ENCODE measurements around the gene ANKRD39.
A peak's percentile ranks its signal among the peaks of the same experiment; 100 is the strongest.

The ANKRD39 gene

GRCh38 chr2:96857667-96858372, at the start of gene ANKRD39:
Gene ANKRD39 (minus strand): TSS chr2:96858016. CDS start chr2:96857987, 29 bp downstream.
- Histone ChIP-seq H3K36me3 (ENCODE audit: control insufficient read depth in 2 of 2, insufficient read depth in 2 of 2, low read length in 2 of 2) (peaks cover 17 to 25% of the 10 kb centered on the region in 2 donors), H3K4me1 (ENCODE audit: control insufficient read depth in 2 of 2, insufficient read depth in 2 of 2, low read length in 2 of 2) (peaks cover 15% of the 10 kb centered on the region in 2 donors), H3K9me3 (ENCODE audit: control insufficient read depth in 2 of 2, low read length in 2 of 2) (no peaks in the 10 kb centered on the region), H3K9ac (ENCODE audit: low read depth in 1 of 2, low read length in 2 of 2) (peak within 1 kb of the TSS; percentile 74 to 85), H3K27me3 (ENCODE audit: control insufficient read depth in 2 of 2, insufficient read depth in 2 of 2, low read length in 2 of 2) (no peaks in the 10 kb centered on the region), H3K4me3 (ENCODE audit: low read length in 2 of 2) (peak within 1 kb of the TSS; percentile 69 to 70), H3K27ac (ENCODE audit: low read depth in 2 of 2, low read length in 2 of 2) (peak within 1 kb of the TSS; percentile 61 to 71)

GRCh38 chr2:96906729-96907114, 48.9 kb upstream of the ANKRD39 start:
- Histone ChIP-seq H3K36me3 (ENCODE audit: control insufficient read depth in 2 of 2, insufficient read depth in 2 of 2, low read length in 2 of 2) (no peaks in the 10 kb centered on the region), H3K4me3 (ENCODE audit: low read length in 2 of 2) (no peak overlapping the region), H3K9me3 (ENCODE audit: control insufficient read depth in 2 of 2, low read length in 2 of 2) (no peaks in the 10 kb centered on the region), H3K4me1 (ENCODE audit: control insufficient read depth in 2 of 2, insufficient read depth in 2 of 2, low read length in 2 of 2) (peaks cover 11 to 14% of the 10 kb centered on the region in 2 donors), H3K27me3 (ENCODE audit: control insufficient read depth in 2 of 2, insufficient read depth in 2 of 2, low read length in 2 of 2) (no peaks in the 10 kb centered on the region), H3K9ac (ENCODE audit: low read depth in 1 of 2, low read length in 2 of 2) (peak overlapping the region in 1 of 2 donors; percentile 14), H3K27ac (ENCODE audit: low read depth in 2 of 2, low read length in 2 of 2) (peak overlapping the region; percentile 73 to 78)

- H3K27me3 ChIP-seq (ENCODE audit: control insufficient read depth in 2 of 2, insufficient read depth in 2 of 2, low read length in 2 of 2): no peaks in the 10 kb centered on the region
- H3K36me3 ChIP-seq (ENCODE audit: control insufficient read depth in 2 of 2, insufficient read depth in 2 of 2, low read length in 2 of 2): no peaks in the 10 kb centered on the region
- H3K4me3 ChIP-seq (ENCODE audit: low read length in 2 of 2): no peak overlapping the region
- no peaks in the 10 kb centered on the region for H3K9me3 ChIP-seq (ENCODE audit: control insufficient read depth in 2 of 2, low read length in 2 of 2)
- H3K9ac ChIP-seq (ENCODE audit: low read depth in 1 of 2, low read length in 2 of 2): no peak overlapping the region
- peak overlapping the region in 1 of 2 donors; percentile 13 for H3K27ac ChIP-seq (ENCODE audit: low read depth in 2 of 2, low read length in 2 of 2)
- H3K4me1 ChIP-seq (ENCODE audit: control insufficient read depth in 2 of 2, insufficient read depth in 2 of 2, low read length in 2 of 2): peaks cover 11 to 14% of the 10 kb centered on the region in 2 donors
Observed at GRCh38 chr2:96903815-96904214, 46.0 kb upstream of the ANKRD39 start.

GRCh38 chr2:96903318-96903717, 45.5 kb upstream of the ANKRD39 start:
- H3K4me3 ChIP-seq (ENCODE audit: low read length in 2 of 2): no peak overlapping the region
- peak overlapping the region in 1 of 2 donors; percentile 13 for H3K27ac ChIP-seq (ENCODE audit: low read depth in 2 of 2, low read length in 2 of 2)
- no peak overlapping the region for H3K9ac ChIP-seq (ENCODE audit: low read depth in 1 of 2, low read length in 2 of 2)
- H3K36me3 ChIP-seq (ENCODE audit: control insufficient read depth in 2 of 2, insufficient read depth in 2 of 2, low read length in 2 of 2): no peaks in the 10 kb centered on the region
- peaks cover 10 to 14% of the 10 kb centered on the region in 2 donors for H3K4me1 ChIP-seq (ENCODE audit: control insufficient read depth in 2 of 2, insufficient read depth in 2 of 2, low read length in 2 of 2)
- H3K27me3 ChIP-seq (ENCODE audit: control insufficient read depth in 2 of 2, insufficient read depth in 2 of 2, low read length in 2 of 2): no peaks in the 10 kb centered on the region
- H3K9me3 ChIP-seq (ENCODE audit: control insufficient read depth in 2 of 2, low read length in 2 of 2): no peaks in the 10 kb centered on the region

GRCh38 chr2:96900237-96900636, 42.4 kb upstream of the ANKRD39 start:
- Histone ChIP-seq H3K27ac (ENCODE audit: low read depth in 2 of 2, low read length in 2 of 2) (no peak overlapping the region), H3K9me3 (ENCODE audit: control insufficient read depth in 2 of 2, low read length in 2 of 2) (no peaks in the 10 kb centered on the region), H3K27me3 (ENCODE audit: control insufficient read depth in 2 of 2, insufficient read depth in 2 of 2, low read length in 2 of 2) (no peaks in the 10 kb centered on the region), H3K4me1 (ENCODE audit: control insufficient read depth in 2 of 2, insufficient read depth in 2 of 2, low read length in 2 of 2) (peaks cover 14 to 17% of the 10 kb centered on the region in 2 donors), H3K4me3 (ENCODE audit: low read length in 2 of 2) (no peak overlapping the region), H3K9ac (ENCODE audit: low read depth in 1 of 2, low read length in 2 of 2) (no peak overlapping the region), H3K36me3 (ENCODE audit: control insufficient read depth in 2 of 2, insufficient read depth in 2 of 2, low read length in 2 of 2) (no peaks in the 10 kb centered on the region)

GRCh38 chr2:96899413-96899741, 41.6 kb upstream of the ANKRD39 start:
- Histone ChIP-seq H3K27me3 (ENCODE audit: control insufficient read depth in 2 of 2, insufficient read depth in 2 of 2, low read length in 2 of 2) (no peaks in the 10 kb centered on the region), H3K4me3 (ENCODE audit: low read length in 2 of 2) (no peak overlapping the region), H3K36me3 (ENCODE audit: control insufficient read depth in 2 of 2, insufficient read depth in 2 of 2, low read length in 2 of 2) (no peaks in the 10 kb centered on the region), H3K9me3 (ENCODE audit: control insufficient read depth in 2 of 2, low read length in 2 of 2) (no peaks in the 10 kb centered on the region), H3K27ac (ENCODE audit: low read depth in 2 of 2, low read length in 2 of 2) (no peak overlapping the region), H3K9ac (ENCODE audit: low read depth in 1 of 2, low read length in 2 of 2) (no peak overlapping the region), H3K4me1 (ENCODE audit: control insufficient read depth in 2 of 2, insufficient read depth in 2 of 2, low read length in 2 of 2) (peaks cover 14 to 18% of the 10 kb centered on the region in 2 donors)

- no peaks in the 10 kb centered on the region for H3K9me3 ChIP-seq (ENCODE audit: control insufficient read depth in 2 of 2, low read length in 2 of 2)
- peaks cover 14 to 18% of the 10 kb centered on the region in 2 donors for H3K4me1 ChIP-seq (ENCODE audit: control insufficient read depth in 2 of 2, insufficient read depth in 2 of 2, low read length in 2 of 2)
- no peaks in the 10 kb centered on the region for H3K36me3 ChIP-seq (ENCODE audit: control insufficient read depth in 2 of 2, insufficient read depth in 2 of 2, low read length in 2 of 2)
- H3K4me3 ChIP-seq (ENCODE audit: low read length in 2 of 2): no peak overlapping the region
- H3K27me3 ChIP-seq (ENCODE audit: control insufficient read depth in 2 of 2, insufficient read depth in 2 of 2, low read length in 2 of 2): no peaks in the 10 kb centered on the region
- H3K9ac ChIP-seq (ENCODE audit: low read depth in 1 of 2, low read length in 2 of 2): no peak overlapping the region
- no peak overlapping the region for H3K27ac ChIP-seq (ENCODE audit: low read depth in 2 of 2, low read length in 2 of 2)
Observed at GRCh38 chr2:96898641-96899412, 41.0 kb upstream of the ANKRD39 start.

- Histone ChIP-seq H3K4me3 (ENCODE audit: low read length in 2 of 2) (no peak overlapping the region), H3K27ac (ENCODE audit: low read depth in 2 of 2, low read length in 2 of 2) (no peak overlapping the region), H3K36me3 (ENCODE audit: control insufficient read depth in 2 of 2, insufficient read depth in 2 of 2, low read length in 2 of 2) (no peaks in the 10 kb centered on the region), H3K27me3 (ENCODE audit: control insufficient read depth in 2 of 2, insufficient read depth in 2 of 2, low read length in 2 of 2) (no peaks in the 10 kb centered on the region), H3K9me3 (ENCODE audit: control insufficient read depth in 2 of 2, low read length in 2 of 2) (no peaks in the 10 kb centered on the region), H3K4me1 (ENCODE audit: control insufficient read depth in 2 of 2, insufficient read depth in 2 of 2, low read length in 2 of 2) (peaks cover 14 to 18% of the 10 kb centered on the region in 2 donors), H3K9ac (ENCODE audit: low read depth in 1 of 2, low read length in 2 of 2) (no peak overlapping the region)
Observed at GRCh38 chr2:96898135-96898505, 40.3 kb upstream of the ANKRD39 start.

GRCh38 chr2:96897491-96898134, 39.8 kb upstream of the ANKRD39 start:
- no peak overlapping the region for H3K4me3 ChIP-seq (ENCODE audit: low read length in 2 of 2)
- H3K9me3 ChIP-seq (ENCODE audit: control insufficient read depth in 2 of 2, low read length in 2 of 2): no peaks in the 10 kb centered on the region
- H3K4me1 ChIP-seq (ENCODE audit: control insufficient read depth in 2 of 2, insufficient read depth in 2 of 2, low read length in 2 of 2): peaks cover 14 to 18% of the 10 kb centered on the region in 2 donors
- H3K27me3 ChIP-seq (ENCODE audit: control insufficient read depth in 2 of 2, insufficient read depth in 2 of 2, low read length in 2 of 2): no peaks in the 10 kb centered on the region
- H3K9ac ChIP-seq (ENCODE audit: low read depth in 1 of 2, low read length in 2 of 2): no peak overlapping the region
- no peaks in the 10 kb centered on the region for H3K36me3 ChIP-seq (ENCODE audit: control insufficient read depth in 2 of 2, insufficient read depth in 2 of 2, low read length in 2 of 2)
- no peak overlapping the region for H3K27ac ChIP-seq (ENCODE audit: low read depth in 2 of 2, low read length in 2 of 2)
